Measurements from ENCODE around the gene OTULIN.
A peak's percentile ranks its signal among the peaks of the same experiment; 100 is the strongest.

GRCh38 chr5:14685757-14686156, 21.2 kb downstream of the OTULIN start:
- no peak for TF ChIP-seq EZH2 (IDR thresholded peaks at IDR 0.05; ENCODE audit: borderline replicate concordance, low read length)
- peak; percentile 82 for TF ChIP-seq CTCF (IDR thresholded peaks at IDR 0.05; ENCODE audit: low read length)
